ENCODE data around the gene SOS2.
"Not testable (repeated sequence)": the region's sequence is repeated elsewhere in the genome, so short reads cannot be mapped to it uniquely, and the experiment has no call there.

Gene SOS2

DNA sequence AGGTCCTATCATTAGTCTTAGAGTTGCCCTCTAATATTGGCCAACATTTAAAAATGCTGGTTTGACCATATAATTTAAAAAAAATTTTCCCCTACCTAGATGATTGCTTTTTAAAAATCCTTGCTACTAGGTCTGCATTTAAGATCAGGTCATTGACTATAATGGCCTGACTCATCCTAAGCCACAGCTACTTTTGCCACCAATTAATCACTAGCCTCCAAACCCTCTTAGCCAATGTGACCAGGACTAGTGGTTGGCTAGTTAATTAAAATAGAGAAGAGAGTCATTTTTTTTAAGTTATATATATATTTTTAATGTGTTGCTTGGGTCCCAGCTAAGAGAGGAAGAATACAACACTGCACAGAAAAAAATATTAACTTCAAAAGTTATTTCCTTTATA lies 57.5 kb downstream of the SOS2 start:
- no peak overlapping the region for H3K27ac ChIP-seq (ENCODE audit: low read length)
- no peaks in the 10 kb centered on the region for H3K4me1 ChIP-seq (ENCODE audit: control insufficient read depth in 1 of 2, insufficient read depth in 2 of 2, low read length in 2 of 2)
- no peaks in the 10 kb centered on the region for H3K27me3 ChIP-seq (ENCODE audit: low read depth, low read length)
- no peaks in the 10 kb centered on the region for H3K9me3 ChIP-seq (ENCODE audit: control insufficient read depth in 1 of 2, low read length in 2 of 2)
- no peak overlapping the region for H3K4me3 ChIP-seq (ENCODE audit: low read depth in 1 of 2, low read length in 2 of 2)
- peaks cover 6 to 11% of the 10 kb centered on the region in 2 donors for H3K36me3 ChIP-seq (ENCODE audit: control insufficient read depth in 1 of 2, insufficient read depth in 2 of 2, low read length in 2 of 2)

DNA sequence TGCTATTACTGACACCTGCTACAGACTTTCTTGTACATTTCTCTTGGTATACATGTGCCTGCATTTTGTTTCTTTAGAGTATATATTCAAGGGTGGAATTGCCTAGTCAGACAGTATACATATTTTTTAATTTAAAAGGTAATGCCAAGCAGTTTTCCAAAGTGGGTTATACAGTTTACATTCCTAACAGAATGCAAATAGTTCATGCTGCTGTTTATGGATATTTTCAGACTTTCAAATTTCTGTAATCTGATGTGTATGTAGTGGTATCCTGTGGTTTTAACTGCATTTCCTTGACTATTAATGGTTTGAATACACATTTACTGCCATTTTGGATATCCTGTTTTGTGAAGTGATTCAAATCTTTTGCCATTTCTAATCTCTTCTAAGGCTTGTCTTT lies 59.5 kb downstream of the SOS2 start:
- Histone ChIP-seq H3K4me3 (ENCODE audit: low read depth in 1 of 2, low read length in 2 of 2) (no peak overlapping the region), H3K9me3 (ENCODE audit: control insufficient read depth in 1 of 2, low read length in 2 of 2) (no peaks in the 10 kb centered on the region), H3K27ac (ENCODE audit: low read length) (no peak overlapping the region), H3K4me1 (ENCODE audit: control insufficient read depth in 1 of 2, insufficient read depth in 2 of 2, low read length in 2 of 2) (no peaks in the 10 kb centered on the region), H3K36me3 (ENCODE audit: control insufficient read depth in 1 of 2, insufficient read depth in 2 of 2, low read length in 2 of 2) (no peaks in the 10 kb centered on the region), H3K27me3 (ENCODE audit: low read depth, low read length) (no peaks in the 10 kb centered on the region)

DNA sequence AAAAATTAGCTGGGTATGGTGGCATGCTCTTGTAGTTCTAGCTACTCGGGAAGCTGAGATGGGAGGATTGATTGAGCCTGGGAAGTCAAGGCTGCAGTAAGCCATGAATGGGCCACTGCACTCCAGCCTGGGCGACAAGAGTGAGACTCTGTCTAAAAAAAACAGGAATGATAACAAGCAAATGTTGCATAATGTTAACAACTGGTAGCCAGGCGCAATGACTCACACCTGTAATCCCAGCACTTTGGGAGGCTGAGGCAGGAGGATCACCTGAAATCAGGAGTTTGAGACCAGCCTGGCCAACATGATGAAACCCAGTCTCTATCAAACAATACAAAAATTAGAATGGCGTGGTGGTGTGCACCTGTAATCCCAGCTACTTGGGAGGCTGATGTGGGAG lies 64.0 kb downstream of the SOS2 start:
- not testable (repeated sequence) for H3K27ac ChIP-seq (ENCODE audit: low read length); H3K27me3 ChIP-seq (ENCODE audit: low read depth, low read length)

DNA sequence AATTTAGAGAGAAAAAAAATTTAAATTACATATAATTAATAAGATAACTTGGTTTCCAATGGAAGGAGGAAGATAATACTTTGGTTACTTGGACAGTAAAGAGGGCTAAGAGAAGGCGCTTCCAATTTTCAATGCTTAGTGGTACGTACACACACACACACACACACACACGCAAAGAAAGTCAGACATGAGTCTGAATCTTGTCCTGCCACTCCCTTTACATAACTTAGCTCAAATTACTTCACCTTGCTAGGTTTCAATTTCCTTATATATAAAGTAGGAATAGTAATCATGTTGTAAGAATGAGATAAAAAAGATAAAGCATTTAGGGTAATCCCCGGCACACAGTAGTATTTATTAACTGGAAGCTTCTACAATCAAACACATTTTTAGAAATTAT lies 75.3 kb downstream of the SOS2 start:
- Histone ChIP-seq H3K4me3 (ENCODE audit: low read depth in 1 of 2, low read length in 2 of 2) (no peak overlapping the region), H3K36me3 (ENCODE audit: control insufficient read depth in 1 of 2, insufficient read depth in 2 of 2, low read length in 2 of 2) (peaks cover 32 to 52% of the 10 kb centered on the region in 2 donors), H3K4me1 (ENCODE audit: control insufficient read depth in 1 of 2, insufficient read depth in 2 of 2, low read length in 2 of 2) (no peaks in the 10 kb centered on the region), H3K27ac (ENCODE audit: low read length) (no peak overlapping the region), H3K27me3 (ENCODE audit: low read depth, low read length) (no peaks in the 10 kb centered on the region), H3K9me3 (ENCODE audit: control insufficient read depth in 1 of 2, low read length in 2 of 2) (no peaks in the 10 kb centered on the region)

More for the DNA sequence above, 64.0 kb downstream of the SOS2 start:
- not testable (repeated sequence) for H3K36me3 ChIP-seq (ENCODE audit: control insufficient read depth in 1 of 2, insufficient read depth in 2 of 2, low read length in 2 of 2); H3K4me3 ChIP-seq (ENCODE audit: low read depth in 1 of 2, low read length in 2 of 2); H3K9me3 ChIP-seq (ENCODE audit: control insufficient read depth in 1 of 2, low read length in 2 of 2); H3K4me1 ChIP-seq (ENCODE audit: control insufficient read depth in 1 of 2, insufficient read depth in 2 of 2, low read length in 2 of 2)

DNA sequence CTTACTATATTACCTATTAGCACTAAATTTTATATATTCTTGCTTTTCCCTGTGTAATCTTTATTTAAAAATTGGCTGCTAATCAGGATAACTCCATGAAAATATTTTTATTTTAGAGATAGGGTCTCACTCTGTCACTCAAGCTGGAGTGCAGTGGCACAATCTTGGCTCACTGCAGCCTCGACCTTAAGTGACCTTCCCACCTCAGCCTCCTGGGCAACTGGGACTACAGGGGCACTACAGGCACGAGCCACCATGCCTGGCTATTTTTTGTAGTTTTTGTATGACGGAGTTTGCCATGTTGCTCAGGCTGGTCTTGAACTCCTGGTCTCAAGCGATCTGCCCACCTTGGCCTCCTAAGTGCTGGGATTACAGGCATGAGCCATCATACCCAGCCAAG lies 82.6 kb downstream of the SOS2 start:
- no peak overlapping the region for H3K4me3 ChIP-seq (ENCODE audit: low read depth in 1 of 2, low read length in 2 of 2)
- H3K4me1 ChIP-seq (ENCODE audit: control insufficient read depth in 1 of 2, insufficient read depth in 2 of 2, low read length in 2 of 2) = no peaks in the 10 kb centered on the region
- peaks cover 15 to 51% of the 10 kb centered on the region in 2 donors for H3K36me3 ChIP-seq (ENCODE audit: control insufficient read depth in 1 of 2, insufficient read depth in 2 of 2, low read length in 2 of 2)
- no peaks in the 10 kb centered on the region for H3K9me3 ChIP-seq (ENCODE audit: control insufficient read depth in 1 of 2, low read length in 2 of 2)
- no peak overlapping the region for H3K27ac ChIP-seq (ENCODE audit: low read length)
- no peaks in the 10 kb centered on the region for H3K27me3 ChIP-seq (ENCODE audit: low read depth, low read length)

DNA sequence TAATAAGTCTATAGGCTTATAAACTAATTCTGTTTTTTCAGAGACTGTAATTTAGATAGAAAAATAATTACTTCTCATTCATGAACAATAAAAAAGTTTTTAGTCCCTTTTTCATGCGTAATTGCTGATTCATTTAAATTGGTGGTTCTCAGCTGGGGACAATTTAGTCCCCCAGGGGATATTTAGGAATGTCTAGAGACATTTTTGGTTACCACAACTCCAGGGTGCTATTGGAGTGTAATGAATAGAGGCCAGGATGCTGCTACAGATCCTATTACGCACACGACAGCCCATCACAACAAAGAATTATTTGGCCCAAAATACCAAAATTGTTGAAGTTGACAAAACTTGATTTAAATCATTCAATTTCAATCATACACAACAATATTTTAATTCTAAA lies 92.2 kb downstream of the SOS2 start:
- Histone ChIP-seq H3K4me1 (ENCODE audit: control insufficient read depth in 1 of 2, insufficient read depth in 2 of 2, low read length in 2 of 2) (no peaks in the 10 kb centered on the region), H3K27me3 (ENCODE audit: low read depth, low read length) (no peaks in the 10 kb centered on the region), H3K9me3 (ENCODE audit: control insufficient read depth in 1 of 2, low read length in 2 of 2) (no peaks in the 10 kb centered on the region), H3K36me3 (ENCODE audit: control insufficient read depth in 1 of 2, insufficient read depth in 2 of 2, low read length in 2 of 2) (peaks cover 4 to 9% of the 10 kb centered on the region in 2 donors), H3K27ac (ENCODE audit: low read length) (no peak overlapping the region), H3K4me3 (ENCODE audit: low read depth in 1 of 2, low read length in 2 of 2) (no peak overlapping the region)

DNA sequence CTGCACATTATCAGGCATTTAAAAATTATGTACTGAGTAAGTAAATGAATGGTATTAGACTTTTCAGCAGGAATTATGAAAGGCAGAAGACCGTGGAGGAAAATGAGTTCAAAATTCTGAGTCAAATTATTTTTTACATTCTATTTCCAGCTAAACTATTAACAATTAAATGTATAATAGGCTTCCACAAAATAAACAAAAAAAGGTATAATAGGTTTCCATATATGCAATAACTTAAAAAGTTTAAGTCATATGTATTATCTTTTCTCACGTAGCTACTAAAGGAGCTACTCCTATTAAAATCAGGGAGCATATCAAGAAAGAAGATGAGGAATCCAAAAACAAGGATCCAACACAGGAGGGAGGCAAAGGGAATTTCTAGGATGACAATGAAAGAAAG lies 103.6 kb downstream of the SOS2 start:
- H3K9me3 ChIP-seq (ENCODE audit: control insufficient read depth in 1 of 2, low read length in 2 of 2) = no peaks in the 10 kb centered on the region
- no peak overlapping the region for H3K27ac ChIP-seq (ENCODE audit: low read length)

DNA sequence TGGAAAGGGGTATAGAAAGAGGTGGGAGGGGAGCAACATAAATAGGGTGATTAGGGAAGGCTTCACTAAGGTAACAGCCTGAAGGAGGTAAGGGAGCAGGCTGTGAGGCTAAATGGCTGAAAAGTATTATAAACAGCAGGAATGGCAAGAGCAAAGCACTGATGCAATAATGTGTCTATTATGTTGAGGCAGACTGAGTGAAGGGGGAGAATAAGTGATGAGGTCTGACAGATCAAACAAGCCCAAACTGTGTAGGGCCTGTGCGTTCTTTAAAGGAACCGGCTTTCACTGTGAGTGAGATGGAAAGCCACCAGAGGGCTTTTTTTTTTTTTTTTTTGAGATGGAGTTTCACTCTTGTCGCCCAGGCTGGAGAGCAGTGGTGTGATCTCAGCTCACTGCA lies 108.3 kb downstream of the SOS2 start:
- Histone ChIP-seq H3K27ac (ENCODE audit: low read length) (no peak overlapping the region), H3K9me3 (ENCODE audit: control insufficient read depth in 1 of 2, low read length in 2 of 2) (no peaks in the 10 kb centered on the region), H3K4me3 (ENCODE audit: low read depth in 1 of 2, low read length in 2 of 2) (no peak overlapping the region), H3K4me1 (ENCODE audit: control insufficient read depth in 1 of 2, insufficient read depth in 2 of 2, low read length in 2 of 2) (no peaks in the 10 kb centered on the region), H3K36me3 (ENCODE audit: control insufficient read depth in 1 of 2, insufficient read depth in 2 of 2, low read length in 2 of 2) (peaks cover 15 to 19% of the 10 kb centered on the region in 2 donors), H3K27me3 (ENCODE audit: low read depth, low read length) (no peaks in the 10 kb centered on the region)

More for the DNA sequence above, 103.6 kb downstream of the SOS2 start:
- Histone ChIP-seq H3K4me3 (ENCODE audit: low read depth in 1 of 2, low read length in 2 of 2) (no peak overlapping the region), H3K4me1 (ENCODE audit: control insufficient read depth in 1 of 2, insufficient read depth in 2 of 2, low read length in 2 of 2) (no peaks in the 10 kb centered on the region), H3K27me3 (ENCODE audit: low read depth, low read length) (no peaks in the 10 kb centered on the region), H3K36me3 (ENCODE audit: control insufficient read depth in 1 of 2, insufficient read depth in 2 of 2, low read length in 2 of 2) (peaks cover 23 to 48% of the 10 kb centered on the region in 2 donors)

DNA sequence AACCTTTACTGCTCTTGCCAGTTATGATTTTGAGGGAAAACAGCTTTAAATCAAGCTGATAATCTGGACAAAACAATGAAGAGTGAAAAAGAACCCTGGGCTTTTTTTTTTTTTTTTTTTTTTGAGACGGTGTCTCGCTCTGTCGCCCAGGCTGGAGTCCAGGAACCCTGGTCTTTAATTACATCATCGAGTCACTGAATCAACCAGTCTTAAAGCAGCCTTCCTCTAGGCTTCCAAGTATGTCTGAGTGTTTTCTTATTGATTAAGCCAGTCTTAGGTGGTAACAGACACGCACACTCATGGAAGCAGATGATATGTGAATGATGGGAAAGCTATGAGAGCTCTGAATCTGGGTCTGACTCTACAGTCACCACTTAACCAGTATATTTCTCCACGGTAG lies 109.1 kb downstream of the SOS2 start:
- Histone ChIP-seq H3K9me3 (ENCODE audit: control insufficient read depth in 1 of 2, low read length in 2 of 2) (no peaks in the 10 kb centered on the region), H3K27ac (ENCODE audit: low read length) (no peak overlapping the region), H3K36me3 (ENCODE audit: control insufficient read depth in 1 of 2, insufficient read depth in 2 of 2, low read length in 2 of 2) (peaks cover 17 to 19% of the 10 kb centered on the region in 2 donors), H3K4me1 (ENCODE audit: control insufficient read depth in 1 of 2, insufficient read depth in 2 of 2, low read length in 2 of 2) (no peaks in the 10 kb centered on the region), H3K4me3 (ENCODE audit: low read depth in 1 of 2, low read length in 2 of 2) (no peak overlapping the region), H3K27me3 (ENCODE audit: low read depth, low read length) (no peaks in the 10 kb centered on the region)

DNA sequence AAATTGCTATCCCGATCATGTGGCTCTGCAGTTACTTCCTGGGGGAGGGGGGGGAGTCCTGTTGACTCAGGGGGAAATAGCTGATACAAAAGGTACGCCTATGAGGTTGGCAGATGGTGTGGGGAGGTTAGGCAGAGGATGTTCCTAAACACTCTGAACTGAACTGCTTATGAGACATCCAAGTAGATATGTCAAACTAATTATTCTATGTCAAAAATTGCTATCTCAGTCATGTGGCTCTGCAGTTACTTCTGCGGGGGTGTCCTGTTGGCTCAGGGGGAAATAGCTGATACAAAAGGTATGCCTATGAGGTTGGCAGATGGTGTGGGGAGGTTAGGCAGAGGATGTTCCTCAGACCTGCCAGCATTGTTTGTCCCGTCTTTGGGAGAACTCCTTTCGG lies 109.9 kb downstream of the SOS2 start:
- Histone ChIP-seq H3K36me3 (ENCODE audit: control insufficient read depth in 1 of 2, insufficient read depth in 2 of 2, low read length in 2 of 2) (peaks cover 17 to 19% of the 10 kb centered on the region in 2 donors), H3K27me3 (ENCODE audit: low read depth, low read length) (no peaks in the 10 kb centered on the region), H3K9me3 (ENCODE audit: control insufficient read depth in 1 of 2, low read length in 2 of 2) (no peaks in the 10 kb centered on the region), H3K27ac (ENCODE audit: low read length) (no peak overlapping the region), H3K4me3 (ENCODE audit: low read depth in 1 of 2, low read length in 2 of 2) (no peak overlapping the region), H3K4me1 (ENCODE audit: control insufficient read depth in 1 of 2, insufficient read depth in 2 of 2, low read length in 2 of 2) (no peaks in the 10 kb centered on the region)

DNA sequence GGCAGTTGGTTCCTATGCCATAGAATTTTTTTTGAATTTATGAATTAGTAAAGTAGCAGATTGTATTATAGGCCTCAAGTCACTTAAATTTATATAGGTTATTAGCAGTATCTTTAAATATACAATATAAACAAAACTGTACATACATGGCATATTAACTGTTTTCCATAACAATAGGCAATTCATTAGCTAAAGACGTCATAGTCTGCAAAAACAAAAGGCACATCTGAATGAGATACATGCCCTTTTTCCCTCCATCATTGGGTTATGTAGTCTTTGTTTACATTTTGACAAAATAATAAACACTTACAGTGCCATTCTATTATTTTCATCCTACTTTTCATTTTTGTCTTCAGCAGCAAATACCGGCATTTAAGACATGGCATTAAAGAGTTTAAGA lies 113.9 kb downstream of the SOS2 start:
- H3K27me3 ChIP-seq (ENCODE audit: low read depth, low read length) = no peaks in the 10 kb centered on the region
- H3K4me1 ChIP-seq (ENCODE audit: control insufficient read depth in 1 of 2, insufficient read depth in 2 of 2, low read length in 2 of 2) = peaks cover 5 to 16% of the 10 kb centered on the region in 2 donors
- H3K4me3 ChIP-seq (ENCODE audit: low read depth in 1 of 2, low read length in 2 of 2) = no peak overlapping the region
- no peaks in the 10 kb centered on the region for H3K9me3 ChIP-seq (ENCODE audit: control insufficient read depth in 1 of 2, low read length in 2 of 2)
- peaks cover 16% of the 10 kb centered on the region in 2 donors for H3K36me3 ChIP-seq (ENCODE audit: control insufficient read depth in 1 of 2, insufficient read depth in 2 of 2, low read length in 2 of 2)
- no peak overlapping the region for H3K27ac ChIP-seq (ENCODE audit: low read length)

DNA sequence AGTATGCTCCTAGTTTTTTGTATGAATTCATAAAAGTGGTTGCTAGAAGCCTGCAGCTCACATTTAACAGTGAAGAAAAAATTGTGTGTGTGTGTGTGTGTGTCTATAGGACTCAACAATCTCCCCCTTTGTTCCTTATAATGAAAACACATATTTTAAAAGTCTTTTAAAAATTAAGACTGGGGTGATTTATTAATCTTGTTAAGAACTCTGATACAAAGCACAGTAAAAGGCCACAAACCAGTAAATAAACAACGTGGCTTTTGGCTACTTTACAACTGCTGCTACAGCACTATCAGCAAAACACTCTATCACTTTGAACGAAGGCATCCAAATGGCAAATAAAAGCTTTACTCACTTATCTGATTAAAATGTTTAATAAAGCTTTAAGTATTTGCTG lies 114.4 kb downstream of the SOS2 start:
- Histone ChIP-seq H3K4me1 (ENCODE audit: control insufficient read depth in 1 of 2, insufficient read depth in 2 of 2, low read length in 2 of 2) (peaks cover 5 to 16% of the 10 kb centered on the region in 2 donors), H3K27ac (ENCODE audit: low read length) (peak overlapping the region; percentile 93), H3K36me3 (ENCODE audit: control insufficient read depth in 1 of 2, insufficient read depth in 2 of 2, low read length in 2 of 2) (peaks cover 16 to 20% of the 10 kb centered on the region in 2 donors), H3K9me3 (ENCODE audit: control insufficient read depth in 1 of 2, low read length in 2 of 2) (no peaks in the 10 kb centered on the region), H3K27me3 (ENCODE audit: low read depth, low read length) (no peaks in the 10 kb centered on the region), H3K4me3 (ENCODE audit: low read depth in 1 of 2, low read length in 2 of 2) (peak overlapping the region; percentile 73 to 83)

Measured in muscle layer of duodenum (tissue), 2 donors.